ENCODE measurements around the gene ATP13A4. TPM values are rescaled to one million over a fixed set of nuclear protein-coding genes. Genes with fewer than 3 reads are reported as not detected.

Gene ATP13A4
- total RNA-seq, 2 experiments from 2014 or later = 0.44 to 2.5 TPM

- no peaks in the 10 kb centered on the region for H3K79me2 ChIP-seq (ENCODE audit: insufficient read depth, low read depth, low read length)
- ChIA-PET CTCF (ENCODE audit: unreplicated experiment) (no interaction called here), POLR2A (interaction anchor here (0.7 kb wide), 1 partner anchor 112 kb away, joined by 3 read pairs; no protein-coding TSS in a partner anchor)
- no peaks in the 10 kb centered on the region for H3K9me3 ChIP-seq (ENCODE audit: low read length)
- H3K9me2 ChIP-seq (ENCODE audit: insufficient read depth, low read length) = no peaks in the 10 kb centered on the region
- no peaks in the 10 kb centered on the region for H3K36me3 ChIP-seq (ENCODE audit: insufficient read depth, low read length)
- no peaks in the 10 kb centered on the region for H4K20me1 ChIP-seq (ENCODE audit: insufficient read depth, low read length)
- intact Hi-C loops (cut with micrococcal nuclease; ENCODE audit: unreplicated experiment) = no loop called here
- BruUV-seq (replicated peaks) = no TSS peak
- H3K27ac ChIP-seq (ENCODE audit: low read depth, low read length, poor library complexity, severe bottlenecking) = no peak overlapping the region
- H3K4me3 ChIP-seq (ENCODE audit: low read depth, low read length, poor library complexity, severe bottlenecking) = no peak overlapping the region
- H3K4me1 ChIP-seq (ENCODE audit: insufficient read depth, low read length, poor library complexity, severe bottlenecking) = no peaks in the 10 kb centered on the region
- no peak for TF ChIP-seq EZH2phosphoT487 (IDR thresholded peaks at IDR 0.05; ENCODE audit: borderline replicate concordance, low read depth, low read length)
- TF ChIP-seq, protein P1, sequence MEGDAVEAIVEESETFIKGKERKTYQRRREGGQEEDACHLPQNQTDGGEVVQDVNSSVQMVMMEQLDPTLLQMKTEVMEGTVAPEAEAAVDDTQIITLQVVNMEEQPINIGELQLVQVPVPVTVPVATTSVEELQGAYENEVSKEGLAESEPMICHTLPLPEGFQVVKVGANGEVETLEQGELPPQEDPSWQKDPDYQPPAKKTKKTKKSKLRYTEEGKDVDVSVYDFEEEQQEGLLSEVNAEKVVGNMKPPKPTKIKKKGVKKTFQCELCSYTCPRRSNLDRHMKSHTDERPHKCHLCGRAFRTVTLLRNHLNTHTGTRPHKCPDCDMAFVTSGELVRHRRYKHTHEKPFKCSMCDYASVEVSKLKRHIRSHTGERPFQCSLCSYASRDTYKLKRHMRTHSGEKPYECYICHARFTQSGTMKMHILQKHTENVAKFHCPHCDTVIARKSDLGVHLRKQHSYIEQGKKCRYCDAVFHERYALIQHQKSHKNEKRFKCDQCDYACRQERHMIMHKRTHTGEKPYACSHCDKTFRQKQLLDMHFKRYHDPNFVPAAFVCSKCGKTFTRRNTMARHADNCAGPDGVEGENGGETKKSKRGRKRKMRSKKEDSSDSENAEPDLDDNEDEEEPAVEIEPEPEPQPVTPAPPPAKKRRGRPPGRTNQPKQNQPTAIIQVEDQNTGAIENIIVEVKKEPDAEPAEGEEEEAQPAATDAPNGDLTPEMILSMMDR (conservative IDR thresholded peaks at IDR 0.05; ENCODE audit: low read length) = no peak
- no peak for DNase-seq (ENCODE audit: low spot score)
- no peak overlapping the region for H2AFZ ChIP-seq (ENCODE audit: low read length)
- H3K4me2 ChIP-seq (ENCODE audit: low read length) = no peak overlapping the region
Measured at GRCh38 chr3:193491026-193491425, 63.7 kb downstream of the ATP13A4 start.

DNA sequence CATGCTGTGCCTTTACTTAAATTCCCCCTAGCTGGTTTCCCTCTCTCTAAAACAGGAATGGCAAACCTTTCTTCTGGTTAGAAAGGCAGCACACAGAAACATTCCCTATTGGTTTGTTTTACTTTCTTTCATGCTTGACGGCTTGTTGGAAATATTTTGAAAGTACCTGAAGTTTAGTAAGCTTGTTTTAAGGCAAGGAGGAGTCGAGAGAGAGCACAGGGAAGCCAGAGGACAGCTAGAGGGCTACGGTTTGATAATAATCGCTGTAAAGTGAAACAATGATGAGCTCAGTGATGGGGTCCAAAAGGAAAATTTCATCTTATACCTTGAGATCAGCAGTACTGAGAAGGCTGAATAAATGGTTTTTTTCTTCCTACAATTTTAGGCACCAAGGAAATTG is 64.1 kb downstream of the ATP13A4 start:
- intact Hi-C loops (cut with micrococcal nuclease; ENCODE audit: unreplicated experiment) = no loop called here
- ChIA-PET CTCF (ENCODE audit: unreplicated experiment) (no interaction called here), POLR2A (interaction anchor here (0.7 kb wide), 1 partner anchor 113 kb away, joined by 3 read pairs; no protein-coding TSS in a partner anchor)
- no peak overlapping the region for H3K27ac ChIP-seq (ENCODE audit: low read depth, low read length, poor library complexity, severe bottlenecking)
- H3K9me3 ChIP-seq (ENCODE audit: low read length) = no peaks in the 10 kb centered on the region
- no peaks in the 10 kb centered on the region for H3K79me2 ChIP-seq (ENCODE audit: insufficient read depth, low read depth, low read length)
- H3K4me1 ChIP-seq (ENCODE audit: insufficient read depth, low read length, poor library complexity, severe bottlenecking) = no peaks in the 10 kb centered on the region
- TF ChIP-seq, protein P1 (conservative IDR thresholded peaks at IDR 0.05; ENCODE audit: low read length) = no peak
- TF ChIP-seq EZH2phosphoT487 (IDR thresholded peaks at IDR 0.05; ENCODE audit: borderline replicate concordance, low read depth, low read length) = no peak
- no peak overlapping the region for H3K4me3 ChIP-seq (ENCODE audit: low read depth, low read length, poor library complexity, severe bottlenecking)
- no peaks in the 10 kb centered on the region for H3K36me3 ChIP-seq (ENCODE audit: insufficient read depth, low read length)
- no peak overlapping the region for H2AFZ ChIP-seq (ENCODE audit: low read length)
- no peak for DNase-seq (ENCODE audit: low spot score)
- no TSS peak for BruUV-seq (replicated peaks)
- no peaks in the 10 kb centered on the region for H3K9me2 ChIP-seq (ENCODE audit: insufficient read depth, low read length)
- H3K4me2 ChIP-seq (ENCODE audit: low read length) = no peak overlapping the region
- H4K20me1 ChIP-seq (ENCODE audit: insufficient read depth, low read length) = no peaks in the 10 kb centered on the region

DNA sequence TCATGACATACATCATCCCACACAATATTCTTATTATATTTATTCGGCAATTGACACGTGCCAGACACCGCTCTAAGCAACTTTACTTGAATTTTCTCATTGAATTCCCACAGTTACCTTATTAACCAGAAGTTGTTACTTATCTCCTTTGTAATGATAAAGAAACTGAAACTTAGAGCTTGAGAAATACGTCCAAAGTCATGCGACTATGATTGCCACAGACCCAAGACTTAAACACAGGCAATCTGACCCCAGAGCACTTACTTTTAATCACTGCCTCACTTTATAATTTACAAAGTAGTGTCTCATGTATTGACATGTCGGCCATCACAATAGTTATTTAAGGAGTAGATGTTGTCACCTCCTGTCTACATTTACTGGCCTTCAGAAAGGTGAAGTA is 64.7 kb downstream of the ATP13A4 start:
- no peaks in the 10 kb centered on the region for H4K20me1 ChIP-seq (ENCODE audit: insufficient read depth, low read length)
- H3K9me3 ChIP-seq (ENCODE audit: low read length) = no peaks in the 10 kb centered on the region
- TF ChIP-seq EZH2phosphoT487 (IDR thresholded peaks at IDR 0.05; ENCODE audit: borderline replicate concordance, low read depth, low read length) = no peak
- TF ChIP-seq, protein P1 (conservative IDR thresholded peaks at IDR 0.05; ENCODE audit: low read length) = no peak
- no TSS peak for BruUV-seq (replicated peaks)
- no peaks in the 10 kb centered on the region for H3K36me3 ChIP-seq (ENCODE audit: insufficient read depth, low read length)
- no peaks in the 10 kb centered on the region for H3K79me2 ChIP-seq (ENCODE audit: insufficient read depth, low read depth, low read length)
- POLR2A ChIA-PET = no interaction called here
- no peak overlapping the region for H3K4me3 ChIP-seq (ENCODE audit: low read depth, low read length, poor library complexity, severe bottlenecking)
- DNase-seq (ENCODE audit: low spot score) = no peak
- intact Hi-C loops (cut with micrococcal nuclease; ENCODE audit: unreplicated experiment) = no loop called here
- no peak overlapping the region for H2AFZ ChIP-seq (ENCODE audit: low read length)
- H3K9me2 ChIP-seq (ENCODE audit: insufficient read depth, low read length) = no peaks in the 10 kb centered on the region
- no peak overlapping the region for H3K27ac ChIP-seq (ENCODE audit: low read depth, low read length, poor library complexity, severe bottlenecking)
- CTCF ChIA-PET (ENCODE audit: unreplicated experiment) = no interaction called here
- no peak overlapping the region for H3K4me2 ChIP-seq (ENCODE audit: low read length)
- no peaks in the 10 kb centered on the region for H3K4me1 ChIP-seq (ENCODE audit: insufficient read depth, low read length, poor library complexity, severe bottlenecking)
